GM21528 (cell line): Measurements from ENCODE around the gene PARD3.
A peak's percentile ranks its signal among the peaks of the same experiment; 100 is the strongest.
"Not testable (repeated sequence)": the region's sequence is repeated elsewhere in the genome, so short reads cannot be mapped to it uniquely, and the experiment has no call there.

Source experiments
- ATAC-seq: cut with Tn5 transposase; IDR thresholded peaks from one replicate; pipeline ENCODE4 v1.9.1; 2021; ENCODE audit warnings: mild to moderate bottlenecking, moderate library complexity; ENCODE audit not compliant: unreplicated experiment, low FRiP score

The PARD3 gene

DNA sequence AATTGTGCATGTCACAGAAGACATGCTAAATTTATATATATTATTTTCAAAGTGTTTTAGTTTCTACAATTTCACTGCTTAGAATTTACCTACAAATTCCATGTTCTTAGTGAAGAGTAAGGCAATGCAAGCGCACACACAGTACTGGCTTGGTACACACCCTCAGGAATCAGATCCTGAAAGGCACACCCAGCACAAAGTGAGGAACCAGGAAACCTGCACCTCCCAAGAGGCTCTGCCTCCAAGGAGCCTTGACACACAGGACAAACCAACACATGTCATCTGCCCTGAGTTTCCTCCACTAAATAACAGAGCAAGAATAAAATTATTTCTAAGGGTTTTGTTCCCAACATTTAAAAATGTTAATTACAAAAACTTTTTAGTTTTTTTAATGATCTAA is 156.2 kb downstream of the PARD3 start:
- ATAC-seq: no peak

DNA sequence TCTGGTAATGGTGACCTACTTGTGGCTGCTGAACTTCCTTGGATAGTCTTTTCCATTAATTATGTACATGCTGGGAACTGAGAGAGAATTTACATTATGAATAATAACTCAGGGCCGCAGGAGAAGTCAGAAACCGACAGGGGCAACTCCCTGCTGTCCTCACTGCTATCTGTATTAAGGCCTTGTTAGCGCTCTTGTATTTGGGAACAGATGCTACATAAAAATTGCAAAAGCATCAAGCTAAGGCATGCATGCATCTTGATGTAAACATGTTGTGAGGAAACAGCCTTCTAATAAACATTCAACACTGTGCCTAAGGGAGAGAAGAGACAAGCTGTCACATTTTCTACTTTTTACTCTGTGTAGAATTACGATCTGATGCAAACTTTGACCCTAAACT is 158.4 kb downstream of the PARD3 start:
- no peak for ATAC-seq

DNA sequence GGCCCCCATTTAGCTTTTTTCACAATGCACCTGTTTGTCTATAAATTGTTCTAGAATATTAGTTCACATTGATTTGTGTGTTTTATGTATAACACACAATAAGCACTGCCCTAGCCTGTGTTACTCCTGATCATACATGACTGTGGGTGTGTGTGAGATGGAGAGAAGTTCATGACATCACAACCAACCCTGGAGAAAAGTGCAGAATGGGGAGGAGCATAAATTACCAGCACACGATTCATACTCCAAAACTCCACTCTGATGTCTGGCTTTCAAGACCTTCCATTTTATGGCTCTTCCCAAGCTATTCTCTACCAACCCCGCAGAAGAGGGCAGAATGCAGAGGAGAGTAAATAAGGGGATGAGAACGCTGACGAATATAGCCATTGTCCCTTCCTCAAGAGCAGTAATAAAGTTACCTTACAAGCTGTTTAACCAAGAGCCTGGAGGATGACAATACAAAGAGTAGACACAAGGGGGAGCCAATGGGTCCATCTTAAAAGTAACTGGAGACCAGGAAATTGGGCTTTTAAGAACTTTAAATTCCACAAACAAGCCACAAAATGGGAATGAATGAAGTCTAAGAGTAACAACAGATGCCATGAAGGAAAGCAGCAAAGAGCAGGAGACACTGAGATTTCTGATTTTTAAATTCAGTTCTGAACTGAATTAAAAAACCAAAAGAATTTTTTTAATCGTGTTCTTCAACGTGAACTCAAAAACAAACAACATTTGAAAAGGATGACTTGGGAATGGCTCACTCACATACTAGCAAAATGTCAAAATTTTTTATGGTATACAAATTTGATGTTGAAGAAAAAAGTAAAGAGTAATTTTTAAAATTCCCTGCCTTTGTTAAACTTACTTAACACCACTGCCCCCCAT is 159.6 kb downstream of the PARD3 start:
- ATAC-seq: no peak

DNA sequence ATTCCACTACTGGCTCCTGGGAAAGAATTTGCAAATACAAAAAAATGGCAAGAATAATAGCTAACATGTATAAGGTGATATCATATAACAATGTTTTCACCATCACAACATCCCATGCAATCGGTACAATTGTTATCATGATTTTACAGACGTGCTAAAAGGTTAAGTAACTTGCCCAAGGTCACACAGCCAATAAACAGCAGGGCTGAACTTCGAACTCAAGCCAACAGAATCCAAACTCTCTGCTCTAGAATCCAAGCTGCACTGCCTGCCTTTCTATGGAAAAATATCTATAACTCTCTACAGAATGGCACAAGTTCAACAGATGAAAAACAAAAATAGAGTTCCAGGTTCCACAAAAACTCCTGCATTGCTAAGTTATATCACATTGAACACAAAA is 160.9 kb downstream of the PARD3 start:
- no peak for ATAC-seq

DNA sequence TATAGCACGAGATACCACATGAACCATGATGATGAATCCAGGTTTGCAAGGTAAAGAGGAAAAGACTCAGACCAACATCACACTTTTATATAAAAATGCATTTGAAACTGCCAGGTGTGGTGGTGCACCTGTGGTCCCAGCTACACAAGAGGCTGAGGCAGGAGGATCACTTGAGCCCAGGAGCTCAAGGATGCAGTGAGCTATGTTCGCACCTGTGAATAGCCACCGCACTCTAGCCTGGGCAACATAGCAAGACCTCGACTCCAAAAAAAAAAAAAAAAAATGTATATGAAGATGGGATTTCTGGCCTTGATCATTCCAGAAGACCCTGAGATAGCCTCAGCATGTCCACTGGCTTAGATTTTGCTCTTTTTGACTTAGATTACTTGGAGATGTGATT is 161.6 kb downstream of the PARD3 start:
- ATAC-seq: no peak

DNA sequence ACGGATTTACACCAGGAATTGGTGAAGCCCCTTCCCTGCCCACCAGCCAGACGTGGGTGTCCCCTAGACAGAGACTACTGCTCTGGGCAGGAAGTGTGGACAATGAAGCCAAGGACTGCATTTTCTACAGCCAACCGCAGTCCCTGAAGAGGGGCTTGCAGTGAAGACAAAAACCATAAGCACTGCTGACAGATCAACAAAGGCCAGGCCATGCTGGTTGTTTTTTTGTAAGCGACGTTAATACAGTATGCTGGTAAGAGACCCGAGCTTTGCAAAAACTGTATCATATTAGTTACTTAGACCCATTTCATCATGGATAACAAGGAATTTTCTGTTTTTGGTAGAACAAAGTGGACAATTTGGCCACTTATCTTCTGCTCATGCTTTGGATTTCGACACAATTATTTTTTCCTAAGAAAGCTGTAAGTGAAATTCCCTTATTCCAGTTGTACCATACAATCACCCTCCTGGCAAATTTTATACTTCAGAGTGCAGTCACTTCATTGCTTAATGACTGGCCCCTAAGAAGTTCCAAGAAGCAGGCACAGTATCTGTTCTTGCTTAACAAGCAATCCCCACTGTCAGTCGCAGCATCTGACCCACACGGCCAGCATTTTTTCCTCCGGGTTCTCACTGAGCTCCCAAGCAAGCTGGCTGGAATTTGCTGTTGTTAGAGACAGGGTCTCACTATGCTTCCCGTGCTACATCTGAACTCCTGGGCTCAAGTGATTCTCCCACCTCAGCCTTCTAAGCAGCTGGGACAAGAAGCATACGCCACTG is 163.5 kb downstream of the PARD3 start:
- ATAC-seq: no peak

DNA sequence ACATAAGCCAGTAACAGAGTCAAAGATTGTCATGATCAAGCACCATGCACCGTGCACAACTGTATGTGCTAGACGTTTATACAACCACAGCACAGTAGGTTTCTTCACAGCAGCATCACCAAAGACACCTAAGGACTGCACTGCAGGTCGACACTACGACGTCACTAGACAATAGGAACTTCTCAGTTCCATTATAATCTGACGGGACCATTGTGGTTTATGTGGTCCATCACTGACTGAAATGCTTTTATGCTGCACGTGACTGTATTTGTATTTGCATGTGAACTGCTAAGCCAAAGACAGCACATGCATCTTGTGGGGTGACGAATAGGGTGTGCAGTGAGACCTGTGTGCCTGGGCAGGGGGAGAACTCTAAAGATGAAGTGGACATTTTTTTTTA is 164.9 kb downstream of the PARD3 start:
- no peak for ATAC-seq

DNA sequence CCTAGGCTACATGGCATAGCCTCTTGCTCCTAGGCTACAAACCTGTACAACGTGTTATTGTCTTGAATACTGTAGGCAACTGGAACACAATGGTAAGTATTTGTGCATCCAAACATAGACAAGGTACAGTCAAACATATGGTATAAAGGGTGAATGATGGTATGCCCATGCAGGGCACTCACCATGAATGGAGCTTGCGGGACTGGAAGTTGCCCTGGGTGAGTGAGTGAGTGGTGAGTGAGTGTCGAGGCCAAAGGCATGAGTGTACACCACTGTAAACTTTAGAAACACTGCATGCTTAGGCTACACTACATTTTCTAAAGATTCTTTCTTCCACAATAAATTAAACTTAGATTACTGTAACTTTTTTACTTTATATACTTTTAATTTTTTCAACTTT is 165.7 kb downstream of the PARD3 start:
- no peak for ATAC-seq

DNA sequence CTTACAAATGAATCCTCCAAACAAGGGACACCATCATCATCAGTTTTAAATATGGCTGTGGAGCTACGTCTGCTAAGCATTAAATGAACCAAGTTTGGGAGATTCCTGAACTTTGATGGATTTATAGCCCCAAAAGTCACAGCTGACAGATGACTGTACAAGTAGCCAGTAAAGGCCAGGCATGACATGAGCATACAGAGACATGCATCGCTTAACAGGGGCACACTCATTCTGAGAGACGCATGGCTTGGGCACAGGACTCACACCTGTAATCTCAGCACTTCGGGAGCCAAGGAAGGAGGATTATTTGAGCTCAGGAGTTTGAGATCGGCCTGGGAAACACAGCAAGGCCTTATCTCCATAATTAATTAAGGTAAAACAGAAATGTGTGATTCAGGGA is 166.2 kb downstream of the PARD3 start:
- no peak for ATAC-seq

DNA sequence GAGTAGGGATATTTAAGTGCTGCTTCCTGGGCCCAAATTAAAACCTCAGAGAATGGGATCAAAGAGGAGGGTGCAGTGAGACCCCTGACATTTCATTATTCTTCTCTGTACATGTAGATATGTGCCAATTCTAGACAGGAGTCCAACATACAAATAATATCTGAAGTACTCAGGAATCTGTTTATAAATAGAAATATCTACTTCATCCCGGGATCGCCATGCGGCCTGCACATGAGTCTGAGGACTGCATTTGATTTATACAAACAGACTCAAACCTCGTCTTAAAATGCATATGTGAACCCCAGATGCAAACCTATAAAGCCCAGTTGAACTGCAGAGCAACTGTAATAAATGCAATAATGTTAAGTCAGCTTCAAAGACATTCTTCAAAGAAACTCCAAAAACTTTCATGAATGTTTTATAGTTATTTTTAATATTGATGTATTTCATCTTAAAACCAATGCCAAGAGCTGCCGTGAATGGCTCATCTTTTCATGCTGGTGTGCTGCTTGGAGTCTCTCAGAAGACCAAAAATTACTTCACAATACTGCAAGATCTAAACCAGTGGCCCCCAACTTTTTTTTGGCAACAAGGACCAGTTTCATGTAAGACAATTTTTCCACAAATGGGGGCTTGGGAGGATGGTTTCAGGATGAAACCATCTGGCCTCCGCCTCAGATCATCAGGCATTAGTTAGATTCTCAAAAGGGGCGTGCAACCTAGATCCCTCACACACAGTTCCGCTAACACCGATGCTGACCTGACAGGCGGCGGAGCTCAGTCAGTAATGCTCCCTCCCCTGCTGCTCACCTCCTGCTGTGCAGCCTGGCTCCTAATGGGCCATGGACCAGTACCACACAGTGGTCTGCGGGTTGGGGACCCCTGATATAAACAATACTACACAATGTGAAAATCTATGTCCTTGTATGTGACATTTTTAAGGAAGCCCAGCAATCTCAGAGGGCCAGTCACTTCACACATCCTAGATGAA is 166.9 kb downstream of the PARD3 start:
- ATAC-seq: no peak

DNA sequence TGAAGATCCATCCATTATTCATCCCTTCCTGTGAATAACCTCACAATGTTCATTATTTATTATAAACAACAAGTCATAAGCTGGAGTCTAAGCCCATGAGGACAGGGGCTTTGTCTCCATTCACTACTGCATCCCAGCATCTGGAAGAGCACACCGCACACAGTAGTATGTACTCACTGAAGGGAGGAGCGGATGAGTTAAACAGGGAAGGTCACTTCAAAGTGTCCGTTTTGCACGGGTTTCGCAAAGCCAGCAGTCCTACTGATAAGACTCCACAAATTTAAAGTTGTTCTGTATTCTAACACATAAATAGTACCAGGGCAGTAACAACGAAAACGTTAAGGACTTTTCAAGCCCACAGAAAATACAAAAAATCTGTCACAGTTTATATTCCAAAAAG is 167.9 kb downstream of the PARD3 start:
- ATAC-seq: no peak

DNA sequence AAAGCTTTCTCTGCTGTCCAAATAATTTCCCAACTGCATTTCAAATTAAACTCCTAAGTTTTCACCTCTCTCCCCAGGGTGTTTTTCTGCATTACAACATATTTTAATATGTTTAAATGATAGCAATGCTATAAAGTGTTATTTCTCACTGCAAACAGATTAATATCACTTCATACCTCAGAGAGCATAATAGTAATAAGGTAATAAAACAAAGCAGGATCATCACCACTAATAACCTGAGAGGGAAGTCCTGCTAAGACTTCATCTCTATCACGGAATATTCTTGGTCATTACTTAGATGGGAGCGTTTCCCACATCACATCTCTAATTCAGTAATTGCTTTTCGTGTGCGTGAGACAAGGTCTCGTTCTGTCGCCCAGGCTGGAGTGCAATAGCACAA is 168.8 kb downstream of the PARD3 start:
- no peak for ATAC-seq

DNA sequence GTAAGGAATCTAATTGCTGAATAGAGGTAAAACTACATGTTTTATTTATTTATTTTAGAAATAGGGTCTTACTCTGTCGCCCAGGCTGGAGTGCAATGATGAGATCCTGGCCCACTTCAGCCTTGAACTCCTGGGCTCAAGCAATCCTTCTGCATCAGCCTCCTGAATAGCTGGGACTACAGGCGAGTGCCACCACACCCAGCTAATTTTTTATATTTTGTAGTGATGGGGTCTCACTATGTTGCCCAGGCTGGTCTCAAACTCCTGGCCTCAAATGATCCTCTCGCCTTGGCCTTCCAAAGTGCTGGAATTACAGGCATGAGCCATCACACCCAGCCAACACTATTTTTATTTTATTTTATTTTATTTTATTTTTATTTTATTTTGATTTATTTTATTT is 170.3 kb downstream of the PARD3 start:
- not testable (repeated sequence) for ATAC-seq

DNA sequence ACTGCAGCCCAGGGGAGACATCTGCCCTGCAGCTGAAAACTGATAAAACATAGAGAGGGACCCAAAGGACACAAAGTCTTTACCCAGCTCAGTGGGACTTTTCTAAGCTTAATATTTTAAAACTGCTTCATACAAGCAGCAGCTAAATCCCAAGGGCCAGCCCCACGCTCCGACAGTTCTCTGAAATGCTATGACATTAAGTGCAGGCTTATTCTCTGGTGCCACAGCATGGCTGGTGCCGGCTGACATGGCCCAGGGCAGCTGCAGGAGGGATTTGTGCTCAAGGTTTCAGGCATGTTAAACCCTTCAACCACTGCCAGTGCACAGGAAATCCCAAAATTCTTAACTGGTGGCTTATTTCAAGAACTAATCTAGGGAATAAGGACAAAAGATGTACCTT is 170.9 kb downstream of the PARD3 start:
- no peak for ATAC-seq

DNA sequence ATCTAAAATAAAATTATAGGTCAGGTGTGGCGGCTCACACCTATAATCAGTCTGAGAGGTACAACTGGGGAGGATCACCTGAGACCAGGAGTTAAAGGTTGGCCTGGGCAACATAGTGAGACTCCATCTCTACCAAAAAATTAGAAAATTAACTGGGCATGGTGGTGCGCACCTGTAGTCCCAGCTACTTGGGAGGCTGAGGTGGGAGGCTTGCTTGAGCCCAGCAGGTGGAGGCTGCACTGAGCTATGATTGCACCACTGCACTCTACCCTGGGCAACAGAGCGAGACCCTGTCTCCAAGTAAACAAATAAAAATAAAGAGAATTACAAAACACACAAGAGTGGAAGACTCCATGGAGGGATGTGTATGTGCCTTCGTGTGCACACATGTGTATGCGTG is 171.5 kb downstream of the PARD3 start:
- ATAC-seq: no peak

DNA sequence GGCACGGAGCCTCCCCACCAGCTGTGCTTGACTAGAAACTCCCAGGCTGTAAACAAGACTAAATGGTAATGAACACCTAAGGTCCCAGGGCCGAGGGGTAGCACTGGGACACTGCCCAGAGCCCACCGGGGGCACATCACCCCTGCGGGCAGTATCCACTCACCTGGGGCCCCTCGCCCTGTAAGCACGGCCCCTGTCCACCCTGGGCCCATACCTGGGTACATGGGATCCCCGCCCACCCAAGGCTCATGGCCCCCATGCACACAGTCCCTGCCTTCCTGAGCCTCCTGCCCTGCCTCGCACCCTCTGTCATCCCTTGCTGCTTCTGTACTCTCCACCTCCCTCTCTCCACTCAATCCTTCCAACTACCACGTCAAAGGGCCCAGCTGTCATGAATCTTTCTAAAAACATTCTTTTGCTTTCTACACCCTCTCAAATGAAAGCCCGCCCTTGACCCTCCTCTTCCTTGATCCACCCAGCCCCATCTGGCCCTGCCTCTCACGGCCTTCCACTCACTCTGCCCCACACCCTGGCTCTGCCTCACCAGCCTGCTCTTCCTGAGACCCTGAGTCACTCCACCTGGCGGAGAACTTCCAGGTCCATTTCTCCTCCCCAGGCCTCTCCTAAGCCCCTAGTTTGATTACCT is 173.1 kb downstream of the PARD3 start:
- ATAC-seq: no peak

DNA sequence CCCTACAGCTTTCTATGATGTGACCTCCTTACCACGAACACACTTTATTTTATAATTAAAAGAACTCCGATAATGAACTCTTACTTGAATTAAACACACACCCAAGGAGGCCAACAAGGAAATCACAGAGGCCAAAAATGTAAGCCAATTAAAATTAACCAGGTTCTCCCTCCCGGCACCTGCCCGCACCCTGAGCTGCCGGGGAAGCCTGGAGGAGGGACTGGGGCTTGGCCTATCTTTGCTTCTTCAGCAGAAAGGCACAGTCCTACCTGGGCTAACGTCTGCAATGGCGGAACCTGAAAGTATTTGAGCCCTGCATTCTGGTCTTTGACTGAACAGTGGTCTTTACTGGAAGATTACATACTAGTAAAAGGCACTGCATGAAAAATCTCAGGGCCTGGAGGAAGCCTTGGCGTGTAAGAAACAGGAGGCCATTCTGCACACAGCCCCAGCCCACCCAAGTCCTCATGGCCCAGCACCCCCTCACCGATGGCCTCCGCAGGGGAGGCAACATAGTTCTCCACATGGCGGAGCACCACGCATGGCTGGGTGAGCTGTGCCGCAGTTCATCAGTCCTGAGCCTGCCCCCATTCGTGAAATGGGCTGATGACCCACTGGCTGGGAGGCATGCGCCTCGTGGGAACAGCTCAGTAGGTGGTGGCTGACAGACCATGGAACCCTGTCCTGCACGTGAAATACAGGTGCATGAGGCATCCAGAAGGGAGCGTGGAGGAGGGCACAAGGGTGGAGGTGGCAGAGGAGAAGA is 173.8 kb downstream of the PARD3 start:
- no peak for ATAC-seq

DNA sequence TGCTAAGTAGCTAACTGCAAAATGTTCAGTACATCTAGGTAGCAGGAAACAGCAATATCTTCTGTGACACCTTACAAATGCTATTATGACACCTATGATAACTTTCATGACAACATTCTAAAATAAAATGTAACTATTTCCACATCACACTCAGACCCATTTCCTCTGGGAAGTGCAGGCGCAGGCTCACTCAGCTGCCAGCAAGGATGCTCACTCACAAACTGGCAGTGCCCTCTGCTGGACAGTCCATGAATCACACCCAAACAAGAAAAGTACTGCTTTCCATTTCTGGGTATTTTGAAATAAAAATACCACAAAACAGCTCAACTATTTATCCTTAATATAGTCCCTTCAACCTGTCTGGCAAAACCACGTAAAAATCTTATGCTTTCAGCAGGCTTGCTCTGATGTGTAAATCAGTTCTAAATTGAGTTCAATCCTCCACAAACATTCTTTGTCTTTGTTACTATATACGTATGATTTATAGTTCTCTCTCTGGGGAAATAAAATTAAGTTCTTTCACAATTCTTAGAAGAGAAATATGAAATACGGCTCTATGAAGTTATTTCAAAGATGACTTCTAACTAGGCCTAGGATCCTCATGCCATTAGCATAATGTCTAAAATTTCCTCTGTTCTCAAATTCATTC is 176.6 kb downstream of the PARD3 start:
- no peak for ATAC-seq

DNA sequence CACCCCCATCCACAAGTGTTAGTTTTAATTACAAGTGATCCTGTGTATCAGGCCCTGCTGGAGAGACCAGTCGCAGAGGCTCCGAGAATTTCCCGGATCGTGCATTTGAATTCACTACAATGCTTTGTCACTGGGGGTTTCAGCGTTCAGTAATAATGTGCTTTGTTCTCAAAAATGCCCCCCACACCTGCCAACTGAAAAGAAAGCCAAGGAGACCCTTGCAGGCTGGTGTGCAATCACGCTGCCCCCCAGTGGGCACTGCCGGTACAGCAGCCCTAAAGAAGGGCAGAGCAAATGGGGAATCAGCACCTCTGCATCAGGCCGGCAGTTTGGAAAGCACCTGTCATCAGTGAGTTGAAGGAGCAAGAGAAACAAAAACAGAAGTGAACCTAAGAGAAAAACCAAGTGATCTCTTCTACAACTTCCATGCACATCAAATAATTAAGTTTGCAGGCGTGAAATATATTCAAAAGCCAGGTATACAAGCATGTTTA is 177.6 kb downstream of the PARD3 start:
- peak; percentile 74 for ATAC-seq
